Adrenal gland (tissue), 5 donors: ENCODE data around the gene LRP1B.

Experiments used
- CTCF ChIP-seq, 6 experiments: fragments of 450-650 bp in 4 of 6; fragments of 200-600 bp in 2 of 6; sonication (generic) in 1 of 6; IDR thresholded peaks; 1 replicate in 5 of 6; 2 replicates in 1 of 6; pipeline versions ENCODE4 v1.5.1 to v1.8.0; 2016 to 2021; ENCODE audit warnings: antibody characterized with exemption in 6 of 6, mild to moderate bottlenecking in 2 of 6, moderate library complexity in 1 of 6
- POLR2A ChIP-seq, 2 donors: fragments of 450-650 bp; IDR thresholded peaks; one replicate each; pipeline ENCODE4 v1.6.1; 2017; ENCODE audit warnings: antibody characterized with exemption in 2 of 2, mild to moderate bottlenecking in 2 of 2, moderate library complexity in 1 of 2
- donor health status: DM: no; HTN: no; CAD: no.

- TF ChIP-seq CTCF (IDR thresholded peaks at IDR 0.05) (no peak), POLR2A (IDR thresholded peaks at IDR 0.05) (no peak)
Observed at GRCh38 chr2:141844231-141844630, 286.6 kb downstream of the LRP1B start.
